Ishikawa (cell line): ENCODE results near the gene DTWD1.

Source experiments
- FOXM1 ChIP-seq: IDR thresholded peaks from 2 replicates; pipeline ENCODE4 v1.6.1; 2012; ENCODE audit warnings: low read depth, borderline replicate concordance
- YY1 ChIP-seq: IDR thresholded peaks from 2 replicates; pipeline ENCODE4 v1.6.1; 2012; ENCODE audit warnings: low read depth
- ZBTB7A ChIP-seq: IDR thresholded peaks from 2 replicates; pipeline ENCODE4 v1.6.1; 2012; ENCODE audit warnings: low read depth

DNA sequence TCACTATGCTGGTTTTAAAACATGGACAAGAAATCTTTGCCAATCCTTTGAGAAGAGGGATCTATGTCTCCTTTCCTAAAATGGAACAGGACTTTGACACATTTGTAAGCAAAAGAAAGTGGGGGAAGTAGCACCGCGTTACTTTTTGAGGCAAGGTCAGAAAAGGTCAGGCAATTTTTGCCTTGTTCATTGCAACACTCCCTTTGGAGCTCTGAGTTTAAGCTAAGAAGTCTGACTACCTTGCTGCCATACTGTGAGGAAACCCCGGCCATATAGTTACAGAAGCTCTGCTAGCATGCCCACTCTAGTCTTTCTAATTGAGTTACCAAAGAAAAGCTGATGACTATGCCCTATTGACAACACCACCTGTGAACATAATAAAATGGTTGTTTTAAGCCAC, 1.6 kb upstream of the DTWD1 start:
- TF ChIP-seq ZBTB7A (no peak), FOXM1 (no peak), YY1 (no peak)
